ENCODE results near the gene TRMT11. TPM values are rescaled to one million over a fixed set of nuclear protein-coding genes. Genes with fewer than 3 reads are reported as not detected.

The TRMT11 gene
- 22.2 and 29.8 TPM in 2 replicates for total RNA-seq

GRCh38 chr6:125986301-125987025 lies at the start of gene TRMT11:
Gene TRMT11 (plus strand): TSS chr6:125986540. CDS start chr6:125986551, 11 bp downstream.

GRCh38 chr6:125956506-125957390 lies 29.6 kb upstream of the TRMT11 start, which contains the start of gene HINT3:
Gene HINT3 (plus strand): TSS chr6:125956770. CDS start chr6:125956978, 208 bp downstream.

Other genes with a start within 250 kb of the TRMT11 start
- gene HEY2, start 236.9 kb upstream of the TRMT11 start, total RNA-seq, result under 0.01 and 0.24 TPM in 2 replicates
- 24.5 and 48.7 TPM in 2 replicates for gene NCOA7, start 195.6 kb upstream of the TRMT11 start, total RNA-seq
- gene HINT3, start 29.8 kb upstream of the TRMT11 start, total RNA-seq, result 27.3 and 28.0 TPM in 2 replicates